Epidermal melanocyte (primary cell): Measurements from ENCODE around the gene COTL1.

Experiments
- DNase-seq: peaks from one replicate; pipeline ENCODE4 v3.0.0; 2011; ENCODE audit warnings: low spot score; ENCODE audit not compliant: insufficient read length

The COTL1 gene, protein sequence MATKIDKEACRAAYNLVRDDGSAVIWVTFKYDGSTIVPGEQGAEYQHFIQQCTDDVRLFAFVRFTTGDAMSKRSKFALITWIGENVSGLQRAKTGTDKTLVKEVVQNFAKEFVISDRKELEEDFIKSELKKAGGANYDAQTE

GRCh38 chr16:84617791-84618580, at the start of gene COTL1:
Gene COTL1, minus strand, starts transcription at chr16:84618078. Its CDS starts 164 bp downstream, at chr16:84617914.
- DNase-seq = peak; percentile 87

GRCh38 chr16:84665843-84666242, 48.0 kb upstream of the COTL1 start:
- DNase-seq = no peak

DNA sequence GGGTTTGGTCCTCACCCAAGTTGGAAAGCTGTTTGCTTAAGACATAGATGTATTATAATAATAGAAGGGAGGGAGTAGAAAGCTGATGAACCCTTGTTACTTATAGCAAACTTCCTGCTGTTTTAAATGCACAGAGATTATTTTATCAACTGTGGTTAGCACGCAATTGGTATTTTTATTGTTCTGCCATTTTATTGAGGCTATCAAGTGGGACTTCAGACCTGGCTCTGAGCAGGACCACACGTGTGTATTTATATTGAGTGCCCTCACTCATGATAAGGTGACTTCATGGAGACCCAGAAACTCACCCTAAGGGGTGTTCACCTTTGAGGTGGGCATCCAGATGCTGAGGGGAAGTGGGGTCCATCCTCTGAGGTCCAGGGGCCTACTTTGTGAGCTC, 47.5 kb upstream of the COTL1 start:
- DNase-seq = no peak

DNA sequence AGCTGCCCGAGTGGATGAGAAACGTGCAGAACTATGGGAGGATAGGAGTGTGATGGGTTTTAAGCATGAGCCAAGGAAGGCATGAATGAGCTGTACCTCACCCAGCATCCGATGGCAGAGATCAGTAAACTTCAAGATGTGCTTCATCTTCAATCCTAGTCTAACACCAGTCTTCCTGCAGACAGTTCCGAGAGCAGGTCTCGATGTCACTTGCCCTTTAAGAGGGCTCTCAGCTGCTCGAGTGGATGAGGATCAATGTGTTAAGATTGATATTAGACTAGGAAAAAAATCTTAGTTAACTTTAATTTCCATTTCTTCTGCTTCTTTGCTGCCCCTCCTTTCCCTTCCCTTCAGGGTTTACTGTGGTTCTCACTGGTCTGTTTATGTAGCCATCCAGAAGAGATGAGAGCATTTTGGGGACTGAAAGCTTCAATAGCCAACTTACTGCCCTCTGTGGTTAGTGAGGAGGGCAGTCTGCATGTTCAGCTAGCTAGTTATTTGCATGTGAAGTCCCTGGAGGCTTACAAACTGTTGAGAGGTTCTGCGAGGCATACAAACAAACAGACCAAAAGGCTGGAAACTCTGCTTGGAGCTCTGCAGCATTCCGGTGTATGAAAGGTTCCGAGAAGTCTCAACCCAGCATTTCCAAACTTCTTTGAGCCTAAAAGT, 45.7 kb upstream of the COTL1 start:
- DNase-seq = no peak

DNA sequence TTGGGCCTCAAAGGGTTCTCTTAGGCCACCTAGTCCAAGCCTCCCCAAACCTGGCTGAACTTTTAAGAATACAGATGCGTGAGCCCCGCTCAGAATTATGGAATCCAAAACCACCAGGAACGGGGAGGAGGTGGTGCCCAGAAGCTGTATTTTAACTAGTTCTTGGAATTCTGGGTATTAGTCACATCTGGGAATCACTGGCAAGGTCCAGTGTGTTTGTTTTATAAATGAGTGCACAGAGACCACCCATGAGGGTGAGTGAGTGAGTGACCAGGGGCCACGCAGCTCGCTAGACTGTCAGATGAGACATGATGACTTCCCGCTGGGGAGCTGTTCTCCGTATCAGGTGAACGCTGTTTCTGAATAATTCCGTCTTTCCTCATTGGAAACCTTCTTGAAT, 44.6 kb upstream of the COTL1 start:
- DNase-seq = no peak

DNA sequence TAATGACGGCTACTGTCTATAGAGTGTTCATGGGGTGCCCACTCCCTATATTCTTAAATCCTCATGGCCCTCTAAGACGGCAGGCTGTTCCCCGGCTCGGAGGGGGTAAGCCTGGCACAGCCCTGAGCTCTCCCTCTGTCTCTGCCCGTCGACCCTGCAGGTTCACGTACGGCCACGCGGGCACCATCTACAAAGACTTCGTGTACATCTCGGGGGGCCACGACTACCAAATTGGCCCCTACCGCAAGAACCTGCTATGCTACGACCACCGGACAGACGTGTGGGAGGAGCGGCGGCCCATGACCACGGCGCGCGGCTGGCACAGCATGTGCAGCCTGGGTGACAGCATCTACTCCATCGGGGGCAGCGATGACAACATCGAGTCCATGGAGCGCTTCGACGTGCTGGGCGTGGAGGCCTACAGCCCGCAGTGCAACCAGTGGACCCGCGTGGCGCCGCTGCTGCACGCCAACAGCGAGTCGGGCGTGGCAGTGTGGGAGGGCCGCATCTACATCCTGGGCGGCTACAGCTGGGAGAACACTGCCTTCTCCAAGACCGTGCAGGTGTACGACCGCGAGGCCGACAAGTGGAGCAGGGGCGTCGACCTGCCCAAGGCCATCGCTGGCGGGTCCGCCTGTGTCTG, 43.7 kb upstream of the COTL1 start:
- DNase-seq = no peak

DNA sequence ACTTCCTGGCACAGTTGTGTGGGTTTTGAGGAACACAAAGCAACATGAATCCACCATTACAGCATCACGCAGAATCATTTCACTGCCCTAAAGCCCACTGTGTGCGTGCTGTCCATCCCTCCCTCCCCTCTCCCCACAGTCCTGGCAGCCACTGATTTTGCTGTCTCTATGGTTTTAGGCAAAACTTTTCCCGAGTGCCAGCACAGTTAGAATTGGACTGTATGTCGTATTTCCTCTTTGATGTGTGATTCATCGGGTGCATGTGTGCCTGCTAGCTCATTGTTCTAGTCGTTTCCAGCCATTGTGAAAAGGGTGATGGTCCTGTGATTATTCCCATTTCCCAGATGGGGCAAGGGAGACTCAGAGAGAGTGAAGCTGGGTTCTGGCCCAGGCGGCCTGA, 43.1 kb upstream of the COTL1 start:
- DNase-seq = no peak

GRCh38 chr16:84659656-84660300, 41.9 kb upstream of the COTL1 start:
- no peak for DNase-seq

DNA sequence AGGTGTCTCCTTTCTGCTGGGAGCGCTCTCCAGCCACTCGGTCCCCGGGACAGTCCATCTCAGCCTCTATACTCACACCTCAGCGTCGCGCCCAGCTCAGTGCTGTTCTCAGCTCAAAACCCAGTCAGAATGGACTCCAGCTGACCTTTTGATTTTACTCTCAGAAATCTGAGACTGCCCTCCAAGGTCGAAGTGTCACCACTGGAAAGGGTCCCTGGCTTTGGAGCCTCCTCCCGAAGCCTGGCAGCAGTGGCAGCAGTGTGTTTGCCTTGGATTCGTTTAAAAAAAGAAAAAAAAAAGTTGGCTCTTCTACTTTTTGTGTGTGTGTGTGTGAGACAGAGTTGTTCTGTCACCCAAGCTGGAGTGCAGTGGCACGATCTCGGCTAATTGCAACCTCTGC, 40.8 kb upstream of the COTL1 start:
- DNase-seq = no peak

- DNase-seq = no peak
Observed at GRCh38 chr16:84657229-84657837, 39.5 kb upstream of the COTL1 start.

DNA sequence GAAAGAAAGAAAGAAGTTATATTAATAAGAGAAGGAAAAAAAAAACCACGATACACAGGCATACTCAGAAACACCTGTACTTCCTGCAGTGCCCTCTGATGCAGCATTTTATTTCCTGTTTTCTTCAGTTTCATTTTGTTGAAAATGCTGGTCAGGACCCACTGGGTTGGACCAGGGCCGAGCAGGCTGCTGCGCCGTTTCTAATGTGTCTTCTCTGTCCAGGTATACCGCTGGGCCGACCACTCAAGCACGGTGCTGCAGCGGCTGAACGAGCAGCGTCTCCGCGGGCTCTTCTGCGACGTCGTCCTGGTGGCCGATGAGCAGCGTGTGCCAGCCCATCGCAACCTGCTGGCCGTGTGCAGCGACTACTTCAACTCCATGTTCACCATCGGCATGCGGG, 38.8 kb upstream of the COTL1 start:
- no peak for DNase-seq

DNA sequence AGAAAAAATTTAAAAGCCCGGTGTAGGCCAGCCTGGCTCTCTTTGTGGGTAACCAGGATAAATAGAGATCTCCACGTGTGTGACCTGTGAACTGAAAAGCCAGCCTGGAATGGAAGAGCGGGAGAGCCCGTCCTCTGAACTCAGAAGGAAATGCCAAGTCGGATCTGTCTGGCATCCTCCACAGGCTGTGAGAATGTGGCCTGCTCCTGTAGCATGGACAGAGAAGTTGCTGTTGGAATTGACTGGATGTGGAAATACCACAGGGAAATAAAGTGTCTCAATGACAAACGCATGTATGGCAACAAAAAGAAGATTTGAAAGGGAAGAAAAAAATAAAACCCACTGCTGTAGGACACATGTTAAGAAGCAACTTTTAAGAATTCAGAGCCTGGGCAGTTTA, 37.1 kb upstream of the COTL1 start:
- DNase-seq = no peak

DNA sequence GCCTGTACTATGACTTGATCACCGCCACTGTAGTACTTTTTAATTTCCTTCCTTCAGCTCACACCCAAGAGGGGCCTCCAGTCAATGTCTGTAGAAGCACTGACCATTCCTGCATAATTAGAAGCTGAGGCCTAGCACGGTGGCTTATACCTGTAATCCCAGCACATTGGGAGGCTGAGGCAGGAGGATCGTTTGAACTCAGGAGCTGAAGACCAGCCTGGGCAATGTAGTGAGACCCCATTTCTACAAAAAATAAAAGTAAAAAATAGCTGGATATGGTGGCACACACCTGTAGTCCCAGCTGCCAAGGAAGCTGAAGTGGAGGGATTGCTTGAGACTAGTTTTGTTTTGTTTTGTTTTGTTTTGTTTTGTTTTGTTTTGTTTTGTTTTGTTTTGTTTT, 36.4 kb upstream of the COTL1 start:
- no peak for DNase-seq

GRCh38 chr16:84652566-84652965, 34.7 kb upstream of the COTL1 start:
- no peak for DNase-seq

- DNase-seq = peak; percentile 92
Observed at GRCh38 chr16:84650062-84650991, 32.4 kb upstream of the COTL1 start.

DNA sequence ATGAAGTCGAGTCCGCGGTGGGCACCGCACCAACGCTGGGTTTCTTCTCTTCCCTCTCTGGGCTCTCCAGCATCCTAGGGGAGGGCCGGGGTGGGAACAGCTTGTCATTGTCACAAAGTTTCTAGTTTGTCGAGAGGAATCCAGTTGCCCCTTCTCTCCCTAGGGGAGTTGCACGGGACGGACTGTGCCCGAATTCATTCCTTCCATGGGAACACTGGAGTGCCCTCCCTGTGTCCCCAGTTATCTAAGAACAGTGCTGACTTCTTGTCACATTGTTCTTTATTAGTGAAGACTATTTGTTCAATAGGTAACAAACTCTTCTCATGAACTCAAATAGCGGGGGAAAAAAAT, 31.6 kb upstream of the COTL1 start:
- no peak for DNase-seq

- DNase-seq = no peak
Observed at GRCh38 chr16:84648595-84649510, 31.0 kb upstream of the COTL1 start.

DNA sequence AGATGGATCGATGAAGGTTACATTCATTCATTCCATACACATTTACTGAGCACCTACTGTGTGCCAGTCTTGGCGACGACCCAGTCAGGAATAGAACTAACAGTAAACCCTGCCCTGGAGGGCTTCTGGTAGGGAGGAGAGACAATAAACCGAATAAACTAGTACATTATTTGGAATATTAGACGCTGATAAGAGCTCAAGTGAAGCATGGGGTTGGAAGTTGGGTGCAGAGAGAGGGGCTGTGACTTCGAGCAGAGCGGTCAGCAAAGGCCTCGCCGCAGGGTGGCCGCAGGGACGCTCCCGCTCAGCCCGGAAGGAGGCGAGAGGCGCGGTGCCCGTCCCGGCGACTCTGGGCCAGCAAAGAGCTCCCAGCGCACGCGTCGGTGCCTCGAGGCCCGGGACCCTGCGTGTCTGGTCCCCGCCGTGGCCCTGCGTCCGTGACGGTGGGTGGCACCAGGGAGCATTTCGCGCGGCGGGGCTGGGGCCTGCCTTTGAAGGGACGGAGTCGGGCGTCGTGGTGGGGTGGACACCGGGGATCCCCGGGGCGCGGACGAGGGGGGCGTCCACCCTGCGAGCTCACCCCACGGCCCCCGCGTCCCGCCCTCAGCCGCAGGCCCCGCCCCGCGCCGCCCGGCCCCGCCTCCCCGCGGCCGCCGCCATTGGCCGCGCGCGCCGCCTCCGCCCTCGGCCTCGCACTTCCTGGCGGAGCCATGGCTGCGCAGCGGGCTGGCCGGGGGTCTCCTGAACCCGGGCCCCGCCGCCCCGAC, 30.1 kb upstream of the COTL1 start, which contains the start of gene KLHL36:
Gene KLHL36, plus strand, starts transcription at position 684 of the 767 bp plus-strand sequence. CDS start 2,357 bp downstream, outside the sequence.
- DNase-seq = peak; percentile 90
